NOMO-1 treated with dmso at 0.1 percent for 144 hours (cell line): Measurements from ENCODE around the gene FSIP1.

Experiments used
- DNase-seq: peaks from one replicate; lab custom pipeline; 2025; ENCODE audit not compliant: unreplicated experiment; lab: John Stamatoyannopoulos, UW

Gene FSIP1

GRCh38 chr15:39690881-39691634 lies 91.6 kb downstream of the FSIP1 start:
- DNase-seq, result no peak

DNA sequence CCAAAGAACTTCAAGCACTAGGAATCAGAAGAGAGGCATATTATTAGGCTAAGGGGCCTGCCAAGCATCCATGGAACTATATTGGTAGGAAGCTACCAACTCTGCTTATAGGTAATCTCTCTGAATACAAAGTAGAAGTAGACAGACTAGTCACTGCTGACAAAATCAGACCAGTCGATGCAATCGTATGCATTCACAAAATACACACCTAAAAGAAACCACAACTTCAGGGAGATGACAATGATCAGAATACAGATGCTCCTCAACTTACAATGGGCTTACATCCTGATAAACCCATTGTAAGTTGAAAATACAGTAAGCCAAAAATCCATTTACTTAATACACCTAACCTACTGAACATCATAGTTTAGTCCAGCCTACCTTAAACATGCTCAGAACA lies 94.7 kb downstream of the FSIP1 start:
- no peak for DNase-seq

GRCh38 chr15:39685999-39686613 lies 96.5 kb downstream of the FSIP1 start:
- no peak for DNase-seq

- DNase-seq, result no peak
These were observed 97.3 kb downstream of the FSIP1 start for GRCh38 chr15:39685367-39685766.

DNA sequence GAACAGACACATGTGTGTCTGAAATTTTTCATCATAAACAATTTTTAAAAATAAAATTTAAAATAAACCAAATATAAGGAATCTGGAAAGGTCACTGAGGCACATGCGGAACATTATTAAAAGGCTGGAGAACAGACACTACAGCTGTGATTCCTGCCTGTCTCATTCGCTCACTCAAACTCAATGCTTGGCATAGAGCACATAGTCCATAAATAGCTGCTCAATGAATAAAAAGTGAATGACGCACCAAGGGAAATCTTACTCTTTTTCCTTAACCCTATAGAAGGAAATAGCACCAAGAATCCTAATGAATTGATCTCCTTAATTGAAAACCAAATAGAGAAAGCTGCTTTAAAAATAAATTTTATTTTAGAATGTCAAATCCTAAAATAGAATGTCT lies 98.4 kb downstream of the FSIP1 start:
- DNase-seq, result no peak

DNA sequence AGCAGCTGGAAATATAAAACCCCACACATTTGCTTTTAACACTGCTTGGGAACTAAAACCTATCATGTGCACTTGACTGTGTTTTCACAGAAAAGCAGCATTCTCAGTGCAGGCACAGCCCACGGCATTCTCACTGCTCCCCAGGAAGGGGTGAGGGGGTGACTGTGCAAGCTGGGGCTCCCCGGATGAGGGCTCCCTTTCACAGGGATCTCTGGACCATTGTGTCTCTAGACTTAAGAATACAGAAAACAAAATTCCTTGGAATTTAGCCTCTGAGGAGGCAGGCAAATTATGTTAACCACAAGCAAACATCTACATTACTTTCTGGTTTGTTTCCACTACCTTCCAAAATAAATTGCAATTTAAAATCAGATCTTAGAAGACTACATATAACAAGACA lies 100.3 kb downstream of the FSIP1 start:
- DNase-seq, result no peak

- DNase-seq, result no peak
These were observed 101.8 kb downstream of the FSIP1 start for GRCh38 chr15:39680868-39681267.

- DNase-seq, result no peak
These were observed 110.0 kb downstream of the FSIP1 start for GRCh38 chr15:39672666-39673065.

GRCh38 chr15:39672184-39672583 lies 110.5 kb downstream of the FSIP1 start:
- no peak for DNase-seq

- no peak for DNase-seq
These were observed 112.0 kb downstream of the FSIP1 start for GRCh38 chr15:39670687-39671086.

- no peak for DNase-seq
These were observed 113.0 kb downstream of the FSIP1 start for GRCh38 chr15:39669661-39670060.

DNA sequence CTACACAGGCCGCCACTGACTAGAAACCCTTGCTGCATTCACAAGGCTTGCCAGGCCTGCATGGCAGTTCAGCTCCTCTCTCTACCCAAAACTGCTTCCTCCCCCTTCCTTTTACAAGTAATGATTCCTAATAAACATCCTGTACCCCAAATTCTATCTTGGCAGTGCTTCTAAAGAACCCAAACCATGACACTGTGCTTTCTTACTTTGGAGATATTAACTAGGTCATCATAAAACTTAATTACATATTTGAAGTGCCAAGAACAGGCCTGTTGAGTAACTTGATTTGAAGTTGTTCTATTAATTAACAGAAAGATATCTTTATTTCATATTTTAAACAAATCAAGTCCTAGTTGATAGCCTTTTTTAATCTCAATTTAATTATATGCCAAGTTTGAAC lies 113.4 kb downstream of the FSIP1 start:
- DNase-seq, result no peak

GRCh38 chr15:39668457-39668856 lies 114.2 kb downstream of the FSIP1 start:
- DNase-seq, result no peak

GRCh38 chr15:39667382-39668127 lies 115.1 kb downstream of the FSIP1 start:
- DNase-seq, result no peak

- no peak for DNase-seq
These were observed 116.0 kb downstream of the FSIP1 start for GRCh38 chr15:39666677-39667076.

- no peak for DNase-seq
These were observed 116.9 kb downstream of the FSIP1 start for GRCh38 chr15:39665629-39666250.

DNA sequence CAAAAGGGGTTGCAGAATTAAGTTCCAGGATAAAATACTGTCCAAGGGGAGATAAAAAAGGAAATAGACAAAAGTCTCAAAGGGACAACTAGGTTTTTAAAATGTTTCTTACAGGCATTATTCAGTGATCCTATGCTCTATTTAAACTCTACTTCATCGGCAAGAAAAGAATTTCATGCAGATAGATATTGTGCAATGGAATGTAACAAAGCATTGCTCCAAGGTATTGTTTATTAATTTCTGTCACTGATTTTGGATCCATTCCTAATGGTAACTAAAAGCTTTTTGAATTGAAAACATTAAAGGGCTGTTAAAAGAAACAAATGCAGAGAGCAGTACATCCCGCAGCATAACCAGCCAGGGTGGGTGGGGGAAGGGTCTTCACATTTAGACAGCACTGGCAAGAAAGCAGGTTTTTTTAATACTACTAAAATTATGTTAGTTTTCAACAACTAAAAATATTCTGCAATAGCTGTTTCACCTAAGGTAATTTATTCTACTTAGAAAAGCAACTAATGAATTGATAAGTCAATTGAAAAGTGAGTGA lies 118.9 kb downstream of the FSIP1 start:
- no peak for DNase-seq

- DNase-seq, result no peak
These were observed 120.9 kb downstream of the FSIP1 start for GRCh38 chr15:39661776-39662175.

DNA sequence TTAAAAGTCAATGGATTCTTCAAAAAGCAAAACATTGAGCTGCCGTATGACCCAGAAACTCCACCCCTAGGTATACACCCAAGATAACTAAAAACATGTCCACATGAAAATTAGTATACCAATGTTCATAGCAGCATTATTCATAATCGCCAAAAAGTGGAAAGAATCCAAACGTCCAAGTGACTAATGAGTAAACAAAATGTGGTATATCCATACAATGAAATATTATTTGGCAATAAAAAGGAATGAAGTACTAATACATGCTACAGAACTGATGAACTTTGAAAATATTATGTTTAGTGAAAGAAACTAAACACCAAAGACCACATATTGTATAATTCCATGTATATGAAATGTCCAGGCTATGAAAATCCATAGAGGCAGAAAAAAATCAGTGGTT lies 123.9 kb downstream of the FSIP1 start:
- no peak for DNase-seq

DNA sequence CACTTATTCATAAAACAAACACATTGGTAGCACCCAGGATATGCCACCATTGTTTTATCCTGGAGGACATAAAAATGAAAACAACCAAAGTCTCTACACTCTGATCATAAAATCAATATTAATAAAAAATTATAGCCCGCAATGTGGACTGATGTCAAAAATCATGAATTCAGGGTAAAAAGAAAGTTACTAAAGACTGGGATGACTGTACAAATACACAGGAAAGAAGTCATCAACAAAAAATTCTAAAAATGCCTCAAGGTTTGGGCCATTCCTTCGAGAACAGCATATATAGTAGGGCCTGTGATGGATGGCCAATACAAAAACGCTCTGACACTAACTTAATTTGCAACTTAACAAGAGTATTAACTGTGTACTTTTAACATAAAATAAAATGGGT lies 125.0 kb downstream of the FSIP1 start:
- DNase-seq, result no peak

GRCh38 chr15:39657181-39657580 lies 125.5 kb downstream of the FSIP1 start:
- no peak for DNase-seq
